Endometrial microvascular endothelial cells (primary cell): ENCODE measurements around the gene KPNB1. TPM values are rescaled to one million over a fixed set of nuclear protein-coding genes. Genes with fewer than 3 reads are reported as not detected.

Experiments
- in situ Hi-C: cut with HindIII; loops from 2 replicates; pipeline ENCODE4 v1.10.0; 2017; ENCODE audit warnings: low sequenced_read_pairs, low pct_unique_long_range_greater_than_20kb; ENCODE audit errors: inconsistent ontology term
- total RNA-seq: library from RNA; depleted of rRNA; stranded (reverse); fragments of >200 nt; gene quantifications from one replicate; pipeline ENCODE4 v1.2.3, GENCODE V29; 2015; ENCODE audit errors: inconsistent ontology term

The KPNB1 gene
- total RNA-seq, 1 donor from 2014 or later: 488 TPM

- in situ Hi-C loops: no loop called here
Measured at GRCh38 chr17:47705536-47706530, 56.1 kb downstream of the KPNB1 start.

GRCh38 chr17:47707056-47707804, 57.5 kb downstream of the KPNB1 start:
- in situ Hi-C loops: no loop called here

DNA sequence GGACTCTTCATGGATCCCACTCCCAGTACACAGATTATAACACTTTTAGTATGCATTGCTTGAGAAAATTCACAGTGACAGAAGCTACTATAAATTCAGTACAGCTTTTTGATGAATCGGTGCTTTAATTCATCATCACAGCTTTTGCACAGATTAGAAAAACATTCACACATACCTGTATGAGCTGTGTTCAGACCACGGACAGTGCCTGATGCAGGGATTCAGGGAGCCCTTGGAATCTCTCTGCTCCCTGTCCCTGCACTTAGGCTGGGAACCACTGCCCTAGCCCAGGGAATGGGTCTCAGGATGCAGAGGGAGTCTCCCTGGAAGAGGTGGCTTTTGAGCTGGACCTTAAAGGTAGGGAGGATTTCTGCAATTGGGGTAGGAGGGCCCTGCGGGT, 58.2 kb downstream of the KPNB1 start:
- in situ Hi-C loops: no loop called here

- in situ Hi-C loops: no loop called here
Measured at GRCh38 chr17:47708312-47708863, 58.7 kb downstream of the KPNB1 start.

GRCh38 chr17:47708864-47709541, 59.3 kb downstream of the KPNB1 start:
- in situ Hi-C loops: no loop called here

- in situ Hi-C loops: no loop called here
Measured at GRCh38 chr17:47709594-47709993, 59.9 kb downstream of the KPNB1 start.

- in situ Hi-C loops: no loop called here
Measured at GRCh38 chr17:47711366-47712099, 61.8 kb downstream of the KPNB1 start.

DNA sequence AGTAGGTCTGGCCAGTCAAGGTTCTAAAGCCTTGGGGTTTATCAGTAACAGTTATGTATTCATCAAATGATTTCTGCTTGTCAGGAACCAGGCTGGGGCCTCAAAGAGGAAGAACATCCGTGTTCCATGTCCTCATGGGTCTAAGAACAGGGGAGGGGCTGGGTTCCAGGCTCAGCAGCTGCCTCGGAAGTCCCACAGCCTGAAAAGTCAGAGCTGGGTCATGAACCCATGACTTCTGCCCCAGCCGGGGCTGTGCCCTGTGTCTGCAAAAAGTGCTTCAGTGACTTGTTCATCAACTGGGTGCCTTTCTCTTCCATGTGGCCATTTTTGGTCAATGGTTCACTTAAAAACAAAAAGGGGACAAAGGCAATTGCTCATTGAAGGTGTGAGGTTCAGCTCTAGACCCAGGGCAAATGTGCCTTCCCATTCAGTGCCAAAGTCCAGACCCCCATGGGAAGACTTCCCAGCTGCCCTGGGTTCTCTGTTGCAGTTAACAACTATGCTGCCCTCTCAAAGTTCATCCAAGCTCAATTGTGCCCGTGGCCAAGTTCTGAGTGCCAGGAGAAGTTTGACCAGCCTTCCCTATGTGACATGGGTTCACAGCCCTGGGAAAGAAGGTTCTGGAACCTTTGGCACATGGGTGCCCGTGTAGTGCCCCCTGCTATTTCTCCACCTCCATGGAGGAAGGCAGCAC, 62.8 kb downstream of the KPNB1 start:
- in situ Hi-C loops: no loop called here

DNA sequence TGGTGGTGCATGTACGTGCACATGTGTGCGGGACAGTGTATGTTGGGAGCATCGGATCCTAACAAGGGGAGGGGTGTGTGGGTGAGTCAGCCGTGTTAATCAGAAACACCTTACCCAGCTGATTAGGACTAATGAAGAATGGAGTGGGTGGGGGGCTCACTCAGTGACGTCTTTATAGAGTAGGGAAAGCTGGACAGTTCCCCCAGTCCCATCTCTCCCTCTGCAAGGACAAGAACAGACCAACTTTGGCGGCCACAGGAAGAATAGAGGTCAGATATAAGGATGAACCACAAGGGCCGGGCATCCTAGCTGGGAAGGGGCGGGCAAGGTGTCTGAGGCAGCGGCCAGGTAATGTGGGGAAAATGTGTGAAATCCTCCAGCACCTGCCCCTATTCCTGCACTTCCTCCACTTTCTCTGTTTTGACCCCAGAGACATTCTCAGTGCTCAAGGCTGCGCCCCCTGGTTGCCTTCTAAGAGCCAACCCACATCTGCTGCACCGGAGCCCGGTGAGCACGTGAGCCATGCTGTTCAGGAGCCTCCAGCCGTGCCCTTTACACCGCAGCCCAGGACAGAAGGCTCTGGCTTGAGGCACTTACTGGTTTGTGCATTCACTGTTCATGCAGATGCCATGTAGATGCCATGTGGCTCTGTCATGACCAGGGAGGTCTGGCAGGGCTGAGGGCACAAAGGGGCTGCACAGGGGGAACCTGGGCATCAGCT, 64.4 kb downstream of the KPNB1 start:
- in situ Hi-C loops: no loop called here

DNA sequence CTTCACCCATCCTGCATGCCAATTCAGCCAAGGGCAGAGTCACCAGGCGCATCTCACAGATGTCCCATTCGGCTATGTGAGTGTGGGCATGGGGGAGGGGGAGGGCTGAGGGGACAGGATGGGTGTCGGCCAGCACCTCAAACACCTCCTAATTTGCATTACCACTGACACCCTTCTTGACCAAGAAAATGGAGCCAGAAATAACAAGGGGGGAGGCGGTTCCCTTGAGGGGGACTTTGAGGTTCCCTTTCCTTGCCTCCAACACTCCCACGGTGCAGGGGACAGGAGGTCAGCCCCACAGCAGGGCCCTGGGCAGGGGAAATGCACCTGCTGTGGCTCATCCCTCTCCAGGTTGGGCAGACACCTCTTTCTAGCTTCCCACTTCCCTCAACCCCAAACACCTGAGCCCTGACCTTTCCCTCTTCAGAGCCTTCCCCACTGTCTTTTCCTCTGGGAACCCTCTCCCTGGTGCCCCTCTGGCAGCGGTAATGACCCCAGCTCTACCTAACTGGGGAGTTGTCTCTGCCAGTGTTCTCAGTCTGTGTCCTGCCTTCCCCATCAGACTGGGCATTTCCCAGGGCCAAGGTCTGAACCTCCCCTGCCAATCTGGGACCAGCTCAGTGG, 65.2 kb downstream of the KPNB1 start:
- in situ Hi-C loops: no loop called here

DNA sequence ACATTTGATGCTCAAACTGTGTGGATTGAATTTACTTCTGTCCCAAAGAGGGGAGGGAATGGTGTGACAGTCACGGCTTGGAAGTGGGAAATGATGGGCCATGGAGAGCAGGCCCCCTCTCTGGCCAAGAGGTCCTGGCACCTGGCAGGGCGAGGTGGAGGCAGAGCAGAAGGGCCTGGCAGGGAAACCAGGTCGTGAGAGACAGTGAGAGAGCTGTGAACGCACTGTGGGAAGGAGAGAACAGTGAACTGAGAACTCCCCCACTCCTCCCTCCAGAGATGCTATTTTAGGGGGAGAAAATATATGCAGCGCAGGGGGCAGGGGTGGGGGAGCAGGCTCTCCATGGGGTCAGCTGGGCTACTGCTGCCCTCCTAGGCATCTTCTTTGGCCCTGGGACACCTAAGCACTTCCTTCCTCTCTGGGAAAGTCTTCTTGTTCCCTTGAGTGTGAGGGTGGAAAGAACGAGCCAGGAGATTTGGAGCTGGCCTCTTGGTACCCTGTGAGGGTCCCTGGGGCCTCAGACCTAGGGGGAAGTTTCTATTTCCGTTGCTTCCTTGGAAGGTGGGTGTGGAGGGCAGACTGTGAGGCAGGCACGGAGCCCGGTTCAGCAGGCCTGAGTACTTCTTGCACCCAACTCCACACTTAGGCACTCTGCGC, 66.1 kb downstream of the KPNB1 start:
- in situ Hi-C loops: no loop called here

DNA sequence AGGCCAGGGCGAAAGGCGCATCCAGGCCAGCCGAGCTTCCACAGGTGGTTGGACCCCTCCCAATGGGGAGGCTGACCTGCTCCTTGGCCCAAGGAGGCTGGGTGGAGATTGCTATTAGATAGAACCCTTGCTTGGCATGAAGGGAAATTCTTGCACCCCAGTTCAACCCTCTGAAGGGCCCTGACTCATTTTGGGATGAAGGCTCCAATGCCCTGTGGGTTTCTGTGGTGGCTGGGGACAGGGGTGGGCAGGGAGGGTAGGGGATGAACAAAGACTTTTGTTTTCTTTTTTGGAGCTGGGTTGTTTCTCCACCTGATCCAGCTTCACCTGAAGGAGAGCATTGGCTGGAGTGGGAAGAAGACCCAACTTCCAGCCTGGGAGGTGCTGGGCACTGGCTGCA, 66.7 kb downstream of the KPNB1 start:
- in situ Hi-C loops: no loop called here

- in situ Hi-C loops: no loop called here
Measured at GRCh38 chr17:47717261-47717697, 67.6 kb downstream of the KPNB1 start.

- in situ Hi-C loops: no loop called here
Measured at GRCh38 chr17:47717979-47718621, 68.4 kb downstream of the KPNB1 start.

DNA sequence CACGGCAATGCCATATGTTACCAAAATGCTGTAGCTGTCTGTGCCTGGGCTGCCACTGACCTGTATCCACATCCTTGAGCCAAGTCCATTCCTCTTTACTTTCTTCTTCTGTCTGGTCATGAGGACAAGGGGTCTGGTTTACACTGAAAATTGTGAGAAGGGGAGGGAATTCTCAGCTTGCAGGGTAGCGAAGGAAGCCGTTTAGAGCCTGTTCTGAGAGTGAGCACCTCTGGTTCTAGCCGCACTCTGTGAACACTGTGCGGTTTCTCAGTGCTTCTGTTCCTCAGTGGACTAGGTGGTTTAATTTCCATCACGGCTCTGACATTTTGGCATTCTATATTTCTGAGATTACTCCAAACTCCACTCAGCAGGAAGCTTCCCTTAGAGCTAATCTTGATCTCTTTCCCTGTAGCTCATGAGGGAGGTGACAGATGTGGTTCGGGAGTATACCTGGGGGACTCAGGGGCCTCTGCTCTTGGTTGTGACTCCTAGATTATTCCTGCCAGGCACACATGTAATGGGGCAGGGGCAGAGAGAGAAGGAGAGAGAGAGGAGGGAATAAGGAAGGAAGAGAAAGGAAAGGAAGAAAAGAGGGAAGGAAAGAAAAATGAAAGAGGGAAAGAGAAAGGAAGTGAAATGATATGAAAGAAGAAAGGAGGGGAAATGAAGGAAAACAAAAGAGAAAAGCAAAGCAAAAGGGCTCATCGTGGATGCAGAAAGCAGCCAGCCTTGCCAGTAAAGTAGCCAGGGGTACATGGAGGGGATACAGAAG, 69.1 kb downstream of the KPNB1 start:
- in situ Hi-C loops: no loop called here
